Effector CD4-positive, alpha-beta T cell (primary cell): ENCODE results near the gene SYTL2.
A peak's percentile ranks its signal among the peaks of the same experiment; 100 is the strongest.

ENCODE experiments used
- DNase-seq: peaks from one replicate; pipeline ENCODE4 v3.0.0-alpha.2; 2020

SYTL2 gene

GRCh38 chr11:85758026-85758425 is 52.9 kb downstream of the SYTL2 start:
- no peak for DNase-seq

- peak; percentile 37 for DNase-seq
Measured at GRCh38 chr11:85756401-85757200, 54.3 kb downstream of the SYTL2 start.

- no peak for DNase-seq
Measured at GRCh38 chr11:85755701-85756100, 55.2 kb downstream of the SYTL2 start.

- no peak for DNase-seq
Measured at GRCh38 chr11:85755285-85755684, 55.7 kb downstream of the SYTL2 start.

- peak; percentile 86 for DNase-seq
Measured at GRCh38 chr11:85752890-85753581, 57.9 kb downstream of the SYTL2 start.

- DNase-seq = peak; percentile 32
Measured at GRCh38 chr11:85752201-85752889, 58.6 kb downstream of the SYTL2 start.

GRCh38 chr11:85751724-85752123 is 59.2 kb downstream of the SYTL2 start:
- DNase-seq = no peak

- no peak for DNase-seq
Measured at GRCh38 chr11:85750646-85751045, 60.3 kb downstream of the SYTL2 start.

GRCh38 chr11:85749884-85750283 is 61.1 kb downstream of the SYTL2 start:
- DNase-seq = no peak

- no peak for DNase-seq
Measured at GRCh38 chr11:85749287-85749834, 61.6 kb downstream of the SYTL2 start.

GRCh38 chr11:85748455-85748891 is 62.5 kb downstream of the SYTL2 start:
- DNase-seq = no peak

GRCh38 chr11:85746670-85747069 is 64.3 kb downstream of the SYTL2 start:
- no peak for DNase-seq

GRCh38 chr11:85745626-85746025 is 65.3 kb downstream of the SYTL2 start:
- no peak for DNase-seq

GRCh38 chr11:85742873-85743275 is 68.1 kb downstream of the SYTL2 start:
- no peak for DNase-seq

- no peak for DNase-seq
Measured at GRCh38 chr11:85742348-85742747, 68.6 kb downstream of the SYTL2 start.

- no peak for DNase-seq
Measured at GRCh38 chr11:85740481-85741400, 70.2 kb downstream of the SYTL2 start.

- no peak for DNase-seq
Measured at GRCh38 chr11:85737738-85738137, 73.2 kb downstream of the SYTL2 start.

GRCh38 chr11:85735876-85736460 is 75.0 kb downstream of the SYTL2 start:
- DNase-seq = no peak

GRCh38 chr11:85732965-85733364 is 78.0 kb downstream of the SYTL2 start:
- no peak for DNase-seq

GRCh38 chr11:85726381-85726780 is 84.6 kb downstream of the SYTL2 start:
- DNase-seq = no peak

- DNase-seq = no peak
Measured at GRCh38 chr11:85725510-85726258, 85.3 kb downstream of the SYTL2 start.
